HG03280 (cell line): ENCODE data around the gene PEX14.

ENCODE experiments used
- ATAC-seq: cut with Tn5 transposase; IDR thresholded peaks from one replicate; pipeline ENCODE4 v1.9.1; 2021; ENCODE audit warnings: mild to moderate bottlenecking, moderate library complexity; ENCODE audit not compliant: unreplicated experiment

The PEX14 gene

GRCh38 chr1:10675813-10676212 is 201.1 kb downstream of the PEX14 start:
- ATAC-seq: no peak

- ATAC-seq: no peak
Measured at GRCh38 chr1:10676963-10677362, 202.2 kb downstream of the PEX14 start.

GRCh38 chr1:10677491-10678391 is 203.0 kb downstream of the PEX14 start:
- no peak for ATAC-seq

GRCh38 chr1:10678402-10678801 is 203.7 kb downstream of the PEX14 start:
- ATAC-seq: no peak

- no peak for ATAC-seq
Measured at GRCh38 chr1:10678852-10679251, 204.1 kb downstream of the PEX14 start.

- ATAC-seq: no peak
Measured at GRCh38 chr1:10679496-10680220, 204.9 kb downstream of the PEX14 start.
